SK-N-SH (cell line): ENCODE measurements around the gene ZSCAN25.

Source experiments
- CTCF ChIP-seq: fragments of 200-600 bp; sonication (generic); IDR thresholded peaks from 2 replicates; pipeline ENCODE4 v1.6.1; 2017; ENCODE audit warnings: antibody characterized with exemption, mild to moderate bottlenecking, moderate library complexity
- EP300 ChIP-seq, 2 experiments: IDR thresholded peaks; 2 replicates each; pipeline versions ENCODE4 v1.4.0 to v1.6.1; 2012; ENCODE audit warnings: borderline replicate concordance in 1 of 2, low read depth in 1 of 2, low read length in 1 of 2
- FOXJ3 ChIP-seq: sonication (generic); formaldehyde crosslinking; IDR thresholded peaks from 2 replicates; pipeline ENCODE4 v1.5.1; 2020; ENCODE audit warnings: mild to moderate bottlenecking, missing genetic modification reagents
- FOXM1 ChIP-seq: IDR thresholded peaks from 2 replicates; pipeline ENCODE4 v1.4.0; 2012; ENCODE audit warnings: low read depth, mild to moderate bottlenecking
- GABPA ChIP-seq: IDR thresholded peaks from 2 replicates; pipeline ENCODE4 v1.4.0; 2012; ENCODE audit warnings: low read depth, mild to moderate bottlenecking
- MXI1 ChIP-seq: IDR thresholded peaks from 2 replicates; pipeline ENCODE4 v1.6.1; 2012; ENCODE audit warnings: mild to moderate bottlenecking, low read depth, low read length, improper control_type of control experiment
- POLR2AphosphoS5 ChIP-seq: IDR thresholded peaks from 2 replicates; pipeline ENCODE4 v1.6.1; 2012; ENCODE audit warnings: low read depth, low read length
- REST ChIP-seq: IDR thresholded peaks from 2 replicates; pipeline ENCODE4 v1.6.1; 2012; ENCODE audit warnings: mild to moderate bottlenecking, low read depth, low read length, moderate library complexity
- RFX5 ChIP-seq: IDR thresholded peaks from 2 replicates; pipeline ENCODE4 v1.6.1; 2012; ENCODE audit warnings: mild to moderate bottlenecking, improper control_type of control experiment, low read length
- SIN3A ChIP-seq: IDR thresholded peaks from 2 replicates; pipeline ENCODE4 v1.6.1; 2012; ENCODE audit warnings: low read depth, mild to moderate bottlenecking, low read length, moderate library complexity, borderline replicate concordance
- YY1 ChIP-seq: IDR thresholded peaks from 2 replicates; pipeline ENCODE4 v1.4.0; 2012; ENCODE audit warnings: low read depth, mild to moderate bottlenecking
- ZBTB33 ChIP-seq: IDR thresholded peaks from 2 replicates; pipeline ENCODE4 v1.4.0; 2012; ENCODE audit warnings: low read depth, borderline replicate concordance

- TF ChIP-seq CTCF (peak; percentile 28; the same call in 1 of the 2 replicates), FOXJ3 (CRISPR knock-in tag) (no peak), EP300 (IDR thresholded peaks at IDR 0.05; ENCODE audit: borderline replicate concordance in 1 of 2, low read depth in 1 of 2, low read length in 1 of 2) (no peak), MXI1 (no peak), SIN3A (no peak), POLR2AphosphoS5 (no peak), REST (no peak), ZBTB33 (no peak), GABPA (no peak), RFX5 (no peak), FOXM1 (no peak), YY1 (no peak)
These were observed 14.8 kb downstream of the ZSCAN25 start for GRCh38 chr7:99631295-99632109.
